GM23338 (cell line): Measurements from ENCODE around the gene MAP3K5. TPM values are rescaled to one million over a fixed set of nuclear protein-coding genes. Genes with fewer than 3 reads are reported as not detected.

Experiments used
- ATAC-seq: fragments of 200-7000 bp; cut with Tn5 transposase; 3 replicates; pipeline ENCODE4 v1.9.1; 2020
- DNase-seq: peaks from one replicate; pipeline ENCODE4 v3.0.0-alpha.2; 2015; ENCODE audit warnings: low spot score
- H2AFZ ChIP-seq: fragments of 200-600 bp; sonication (generic); 2 replicates; pipeline ENCODE4 v1.8.0; 2016; ENCODE audit warnings: antibody characterized with exemption, mild to moderate bottlenecking, moderate library complexity
- H3F3A ChIP-seq: fragments of 200-600 bp; sonication (generic); replicated peaks from 2 replicates; pipeline ENCODE4 v1.8.0; 2017; ENCODE audit warnings: antibody characterized with exemption, mixed run types, low read depth
- H3K27ac ChIP-seq: fragments of 200-600 bp; sonication (generic); 2 replicates; pipeline ENCODE4 v1.6.1; 2016; ENCODE audit warnings: low read depth
- H3K27me3 ChIP-seq: fragments of 200-600 bp; sonication (generic); 2 replicates; pipeline ENCODE4 v1.8.0; 2016; ENCODE audit warnings: mild to moderate bottlenecking, mixed run types, moderate library complexity; ENCODE audit not compliant: insufficient read depth
- H3K36me3 ChIP-seq: fragments of 200-600 bp; sonication (generic); 2 replicates; pipeline ENCODE4 v1.8.0; 2016; ENCODE audit warnings: mild to moderate bottlenecking; ENCODE audit not compliant: insufficient read depth
- H3K4me1 ChIP-seq: fragments of 200-600 bp; sonication (generic); 2 replicates; pipeline ENCODE4 v1.8.0; 2016; ENCODE audit warnings: mild to moderate bottlenecking, moderate library complexity; ENCODE audit not compliant: insufficient read depth
- H3K4me2 ChIP-seq: fragments of 200-600 bp; sonication (generic); 2 replicates; pipeline ENCODE4 v1.7.1; 2017; ENCODE audit warnings: mixed run types
- H3K4me3 ChIP-seq: fragments of 200-600 bp; sonication (generic); 2 replicates; pipeline ENCODE4 v1.6.1; 2016; ENCODE audit warnings: mixed run types
- H3K79me2 ChIP-seq: fragments of 200-600 bp; sonication (generic); replicated peaks from 2 replicates; pipeline ENCODE4 v1.8.0; 2017; ENCODE audit warnings: mild to moderate bottlenecking; ENCODE audit not compliant: insufficient read depth
- H3K9me2 ChIP-seq: fragments of 200-600 bp; sonication (generic); 2 replicates; pipeline ENCODE4 v1.8.0; 2017; ENCODE audit not compliant: insufficient read depth
- H4K20me1 ChIP-seq: fragments of 200-600 bp; sonication (generic); replicated peaks from 2 replicates; pipeline ENCODE4 v1.8.0; 2017; ENCODE audit warnings: mild to moderate bottlenecking; ENCODE audit not compliant: insufficient read depth
- H3K27ac Mint-ChIP-seq: 2 replicates; pipeline ENCODE4 v1.8.0; 2020; ENCODE audit warnings: inconsistent platforms, mild to moderate bottlenecking, moderate library complexity, mixed read lengths
- H3K27me3 Mint-ChIP-seq: 3 replicates; pipeline ENCODE4 v1.8.0; 2022; ENCODE audit warnings: low read depth, mild to moderate bottlenecking, moderate library complexity, mixed read lengths, inconsistent platforms; ENCODE audit not compliant: insufficient read depth, poor library complexity
- H3K36me3 Mint-ChIP-seq: 3 replicates; pipeline ENCODE4 v1.8.0; 2021; ENCODE audit warnings: low read depth, mild to moderate bottlenecking, inconsistent platforms, moderate library complexity, mixed read lengths
- H3K4me1 Mint-ChIP-seq: 3 replicates; pipeline ENCODE4 v1.8.0; 2020; ENCODE audit warnings: mild to moderate bottlenecking, inconsistent platforms, mixed read lengths
- H3K4me3 Mint-ChIP-seq: 3 replicates; pipeline ENCODE4 v1.8.0; 2021; ENCODE audit warnings: moderate library complexity, mild to moderate bottlenecking, inconsistent platforms, mixed read lengths
- H3K9me3 Mint-ChIP-seq: 3 replicates; pipeline ENCODE4 v1.8.0; 2020; ENCODE audit warnings: moderate library complexity, mild to moderate bottlenecking, inconsistent platforms, mixed read lengths
- CREB1 ChIP-seq: fragments of 250-450 bp; sonication (Bioruptor Pico); IDR thresholded peaks from 2 replicates; pipeline ENCODE4 v1.5.0; 2020; ENCODE audit warnings: low read depth, mild to moderate bottlenecking, moderate library complexity
- EZH2 ChIP-seq: fragments of 200-600 bp; sonication (generic); IDR thresholded peaks from one replicate; pipeline ENCODE4 v1.8.0; 2017; ENCODE audit warnings: antibody characterized with exemption, mild to moderate bottlenecking, low read depth; ENCODE audit not compliant: unreplicated experiment
- EZH2phosphoT487 ChIP-seq: fragments of 200-600 bp; sonication (generic); IDR thresholded peaks from one replicate; pipeline ENCODE4 v1.8.1; 2018; ENCODE audit warnings: antibody characterized with exemption; ENCODE audit not compliant: unreplicated experiment
- JUNB ChIP-seq: IDR thresholded peaks from one replicate; pipeline ENCODE4 v1.6.1; 2016; ENCODE audit warnings: antibody characterized with exemption; ENCODE audit not compliant: unreplicated experiment
- NANOG ChIP-seq: IDR thresholded peaks from 2 replicates; pipeline ENCODE4 v1.6.1; 2016; ENCODE audit warnings: antibody characterized with exemption, borderline replicate concordance
- POLR2AphosphoS5 ChIP-seq: IDR thresholded peaks from 2 replicates; pipeline ENCODE4 v1.6.1; 2016; ENCODE audit warnings: antibody characterized with exemption, low read depth
- STAT1 ChIP-seq: IDR thresholded peaks from one replicate; pipeline ENCODE4 v1.6.1; 2016; ENCODE audit warnings: antibody characterized with exemption; ENCODE audit not compliant: unreplicated experiment
- ZNF114 ChIP-seq: fragments of 250-450 bp; sonication (Bioruptor Pico); IDR thresholded peaks from 2 replicates; pipeline ENCODE4 v1.5.0; 2020; ENCODE audit warnings: mild to moderate bottlenecking, moderate library complexity
- ZNF331 ChIP-seq: fragments of 250-450 bp; sonication (Bioruptor Pico); IDR thresholded peaks from 2 replicates; pipeline ENCODE4 v1.5.0; 2020; ENCODE audit warnings: low read depth, mild to moderate bottlenecking, moderate library complexity
- polyA plus RNA-seq: library from polyadenylated mRNA; unstranded; fragments of >200 nt; fragmentation: Nextera tagmentation; extraction: Ambion mirVana; gene quantifications from 2 replicates; pipeline ENCODE4 v1.2.1, GENCODE V29; 2016
- total RNA-seq: library from RNA; depleted of rRNA; stranded (reverse); fragments of >200 nt; shearing (Covaris generic); gene quantifications from 2 replicates; pipeline ENCODE4 v1.2.3, GENCODE V29; 2014
- TF ChIP-seq, protein P1 (sequence below): IDR thresholded peaks from 2 replicates; pipeline ENCODE4 v1.6.1; 2016; ENCODE audit warnings: antibody characterized with exemption
- TF ChIP-seq, protein P2 (sequence below): IDR thresholded peaks from one replicate; pipeline ENCODE4 v1.6.1; 2018; ENCODE audit warnings: antibody characterized with exemption; ENCODE audit not compliant: unreplicated experiment

MAP3K5 gene
- total and polyA plus RNA-seq, 2 experiments from 2014 or later, result 0.76 to 2.8 TPM

DNA sequence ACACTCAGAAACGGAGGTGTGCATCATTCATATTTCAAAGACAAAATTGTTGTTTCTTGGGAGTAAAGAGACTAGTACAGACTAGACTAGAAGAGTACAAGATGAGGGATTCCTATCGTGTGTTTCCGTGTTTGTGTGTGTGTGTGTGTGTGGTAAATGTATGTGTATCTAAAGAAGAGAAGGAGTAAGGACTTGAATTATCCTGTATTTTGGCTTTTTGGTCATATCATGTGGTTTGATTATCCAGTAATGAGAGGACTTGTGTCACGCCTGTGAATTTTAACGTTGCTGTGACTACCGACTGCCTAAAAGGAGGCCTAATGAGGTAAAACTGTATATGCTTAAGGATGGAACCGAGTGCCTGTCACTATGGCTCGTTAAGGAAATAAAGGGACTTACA, 197.6 kb downstream of the MAP3K5 start:
- ATAC-seq (no peak), DNase-seq (no peak)
- H3K27me3 ChIP-seq, result no peaks in the 10 kb centered on the region
- H3K4me3 Mint-ChIP-seq, result no peak overlapping the region
- H3K79me2 ChIP-seq, result no peaks in the 10 kb centered on the region
- peak overlapping the region; percentile 0; the same call in 1 of the 2 replicates for H3K27ac ChIP-seq
- peaks cover 14% of the 10 kb centered on the region for H3K9me2 ChIP-seq
- H3K4me1 ChIP-seq, result peaks cover 36% of the 10 kb centered on the region
- H3K27ac Mint-ChIP-seq, result no peak overlapping the region
- peaks cover 6% of the 10 kb centered on the region for H3K27me3 Mint-ChIP-seq
- no peak overlapping the region for H3K4me3 ChIP-seq
- 0 out of 2 replicates have a peak overlapping the region, but pooled peaks have one; percentile 8 for H3K4me2 ChIP-seq
- peaks cover 9% of the 10 kb centered on the region; the same call in 1 of the 2 replicates for H3F3A ChIP-seq
- H3K4me1 Mint-ChIP-seq, result peaks cover 43% of the 10 kb centered on the region
- H2AFZ ChIP-seq, result no peak overlapping the region
- H3K36me3 Mint-ChIP-seq, result peaks cover 16% of the 10 kb centered on the region
- no peaks in the 10 kb centered on the region for H4K20me1 ChIP-seq
- peaks cover 15% of the 10 kb centered on the region; the same call in 2 of the 3 replicates for H3K9me3 Mint-ChIP-seq
- TF ChIP-seq EZH2phosphoT487, result no peak
- H3K36me3 ChIP-seq, result peaks cover 5% of the 10 kb centered on the region; the same call in 1 of the 2 replicates

DNA sequence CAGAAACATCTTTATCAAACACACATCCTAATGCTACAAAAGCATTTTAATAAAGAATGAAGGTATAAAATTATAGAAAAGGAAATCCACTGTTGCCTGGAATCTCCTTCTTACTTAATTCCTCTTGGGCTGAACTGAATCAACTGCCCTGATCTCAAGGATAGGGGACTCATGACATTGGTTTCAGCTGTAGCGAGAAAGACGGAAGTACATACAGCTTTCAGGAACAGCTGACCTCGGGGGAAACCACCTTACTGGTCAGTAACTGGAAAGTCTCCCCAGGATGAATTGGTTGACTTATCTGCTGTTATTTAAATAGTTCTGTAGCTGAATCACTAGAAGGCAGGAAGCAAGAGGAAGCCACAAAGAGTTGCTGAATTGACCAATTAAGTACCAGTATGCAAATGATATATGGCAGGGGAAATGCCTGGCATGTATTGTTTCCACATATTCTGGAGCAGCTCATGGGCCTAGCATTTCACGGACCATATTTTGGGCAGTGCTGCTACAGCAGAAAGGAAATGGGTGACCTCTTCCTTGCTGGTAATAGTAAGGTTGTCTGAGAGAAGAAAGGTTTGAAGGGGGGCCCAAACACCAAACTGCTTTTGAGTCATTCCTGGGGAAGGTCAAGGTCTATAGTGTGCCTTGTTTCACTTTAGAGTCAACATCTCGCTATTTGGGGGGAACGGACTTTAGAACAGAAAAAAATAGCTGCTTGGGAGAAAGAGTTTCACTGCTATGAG, 198.4 kb downstream of the MAP3K5 start:
- Histone ChIP-seq H3K4me2 (0 out of 2 replicates have a peak overlapping the region, but pooled peaks have one; percentile 12), H3K4me3 (no peak overlapping the region), H3K9me2 (peaks cover 15% of the 10 kb centered on the region), H3K36me3 (peaks cover 5% of the 10 kb centered on the region; the same call in 1 of the 2 replicates), H4K20me1 (no peaks in the 10 kb centered on the region), H2AFZ (no peak overlapping the region), H3K79me2 (no peaks in the 10 kb centered on the region), H3K4me1 (peaks cover 42% of the 10 kb centered on the region), H3K27ac (peak overlapping the region; percentile 43; the same call in 1 of the 2 replicates), H3F3A (peaks cover 10% of the 10 kb centered on the region; the same call in 1 of the 2 replicates), H3K27me3 (no peaks in the 10 kb centered on the region)
- H3K36me3 Mint-ChIP-seq, result peaks cover 23% of the 10 kb centered on the region
- ATAC-seq (peak; percentile 57), DNase-seq (peak; percentile 60)
- H3K4me1 Mint-ChIP-seq, result peaks cover 48% of the 10 kb centered on the region
- peaks cover 15% of the 10 kb centered on the region; the same call in 2 of the 3 replicates for H3K9me3 Mint-ChIP-seq
- no peak for TF ChIP-seq JUNB
- no peak for TF ChIP-seq EZH2
- H3K27ac Mint-ChIP-seq, result peak overlapping the region; percentile 15; the same call in 1 of the 2 replicates
- H3K27me3 Mint-ChIP-seq, result peaks cover 6% of the 10 kb centered on the region
- H3K4me3 Mint-ChIP-seq, result no peak overlapping the region

DNA sequence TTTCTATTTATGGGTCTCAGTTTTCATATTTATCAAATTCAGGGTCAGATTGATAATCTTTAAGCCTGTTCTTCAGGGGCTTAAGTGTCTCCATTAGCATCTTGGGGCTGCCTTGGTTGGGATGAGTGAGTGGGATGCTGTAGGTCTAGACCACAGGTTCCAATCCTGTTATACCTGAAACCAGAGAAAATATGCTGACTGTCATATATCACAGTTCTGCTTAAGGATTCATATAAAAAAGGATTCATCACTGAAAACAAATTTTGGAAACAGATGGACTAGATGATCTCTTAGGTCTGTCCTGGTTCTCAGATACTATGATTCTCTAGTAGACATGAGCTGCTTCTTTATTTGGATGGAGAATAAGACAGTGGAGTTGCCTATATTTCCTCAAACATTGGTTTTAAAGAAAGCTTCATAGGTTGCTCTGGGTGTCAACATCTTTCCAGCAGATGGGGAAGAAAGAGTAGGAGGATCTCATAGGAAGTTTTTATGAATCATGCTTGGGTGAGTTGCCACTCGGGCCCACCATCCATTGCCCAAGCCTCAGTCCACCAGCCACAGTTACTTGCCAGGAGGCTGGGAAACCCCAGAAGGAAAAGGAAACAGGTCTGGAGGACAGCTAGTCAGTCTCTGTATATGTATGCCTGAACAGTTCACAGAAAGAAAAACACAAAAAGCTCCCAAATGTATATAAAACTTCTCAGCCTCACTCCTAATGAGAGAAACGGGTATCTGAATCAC, 199.2 kb downstream of the MAP3K5 start:
- Mint-ChIP-seq H3K36me3 (peaks cover 23% of the 10 kb centered on the region), H3K9me3 (peaks cover 15% of the 10 kb centered on the region; the same call in 2 of the 3 replicates), H3K4me3 (no peak overlapping the region), H3K4me1 (peaks cover 52% of the 10 kb centered on the region), H3K27ac (peak overlapping the region; percentile 17; the same call in 1 of the 2 replicates), H3K27me3 (peaks cover 6% of the 10 kb centered on the region)
- H3K4me3 ChIP-seq, result no peak overlapping the region
- DNase-seq (no peak), ATAC-seq (no peak)
- no peaks in the 10 kb centered on the region for H3K27me3 ChIP-seq
- H3K4me2 ChIP-seq, result peak overlapping the region; percentile 12; the same call in 1 of the 2 replicates
- peaks cover 13% of the 10 kb centered on the region for H3K9me2 ChIP-seq
- H3K79me2 ChIP-seq, result no peaks in the 10 kb centered on the region
- no peaks in the 10 kb centered on the region for H4K20me1 ChIP-seq
- TF ChIP-seq CREB1 (CRISPR knock-in tag) (no peak), JUNB (no peak), STAT1 (no peak), EZH2 (no peak), POLR2AphosphoS5 (no peak), EZH2phosphoT487 (no peak), ZNF114 (no peak), NANOG (no peak), ZNF331 (CRISPR knock-in tag) (no peak)
- TF ChIP-seq, protein P1, sequence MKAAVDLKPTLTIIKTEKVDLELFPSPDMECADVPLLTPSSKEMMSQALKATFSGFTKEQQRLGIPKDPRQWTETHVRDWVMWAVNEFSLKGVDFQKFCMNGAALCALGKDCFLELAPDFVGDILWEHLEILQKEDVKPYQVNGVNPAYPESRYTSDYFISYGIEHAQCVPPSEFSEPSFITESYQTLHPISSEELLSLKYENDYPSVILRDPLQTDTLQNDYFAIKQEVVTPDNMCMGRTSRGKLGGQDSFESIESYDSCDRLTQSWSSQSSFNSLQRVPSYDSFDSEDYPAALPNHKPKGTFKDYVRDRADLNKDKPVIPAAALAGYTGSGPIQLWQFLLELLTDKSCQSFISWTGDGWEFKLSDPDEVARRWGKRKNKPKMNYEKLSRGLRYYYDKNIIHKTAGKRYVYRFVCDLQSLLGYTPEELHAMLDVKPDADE, result no peak
- TF ChIP-seq, protein P2, sequence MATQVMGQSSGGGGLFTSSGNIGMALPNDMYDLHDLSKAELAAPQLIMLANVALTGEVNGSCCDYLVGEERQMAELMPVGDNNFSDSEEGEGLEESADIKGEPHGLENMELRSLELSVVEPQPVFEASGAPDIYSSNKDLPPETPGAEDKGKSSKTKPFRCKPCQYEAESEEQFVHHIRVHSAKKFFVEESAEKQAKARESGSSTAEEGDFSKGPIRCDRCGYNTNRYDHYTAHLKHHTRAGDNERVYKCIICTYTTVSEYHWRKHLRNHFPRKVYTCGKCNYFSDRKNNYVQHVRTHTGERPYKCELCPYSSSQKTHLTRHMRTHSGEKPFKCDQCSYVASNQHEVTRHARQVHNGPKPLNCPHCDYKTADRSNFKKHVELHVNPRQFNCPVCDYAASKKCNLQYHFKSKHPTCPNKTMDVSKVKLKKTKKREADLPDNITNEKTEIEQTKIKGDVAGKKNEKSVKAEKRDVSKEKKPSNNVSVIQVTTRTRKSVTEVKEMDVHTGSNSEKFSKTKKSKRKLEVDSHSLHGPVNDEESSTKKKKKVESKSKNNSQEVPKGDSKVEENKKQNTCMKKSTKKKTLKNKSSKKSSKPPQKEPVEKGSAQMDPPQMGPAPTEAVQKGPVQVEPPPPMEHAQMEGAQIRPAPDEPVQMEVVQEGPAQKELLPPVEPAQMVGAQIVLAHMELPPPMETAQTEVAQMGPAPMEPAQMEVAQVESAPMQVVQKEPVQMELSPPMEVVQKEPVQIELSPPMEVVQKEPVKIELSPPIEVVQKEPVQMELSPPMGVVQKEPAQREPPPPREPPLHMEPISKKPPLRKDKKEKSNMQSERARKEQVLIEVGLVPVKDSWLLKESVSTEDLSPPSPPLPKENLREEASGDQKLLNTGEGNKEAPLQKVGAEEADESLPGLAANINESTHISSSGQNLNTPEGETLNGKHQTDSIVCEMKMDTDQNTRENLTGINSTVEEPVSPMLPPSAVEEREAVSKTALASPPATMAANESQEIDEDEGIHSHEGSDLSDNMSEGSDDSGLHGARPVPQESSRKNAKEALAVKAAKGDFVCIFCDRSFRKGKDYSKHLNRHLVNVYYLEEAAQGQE, result no peak
- no peak overlapping the region for H2AFZ ChIP-seq
- peaks cover 13% of the 10 kb centered on the region; the same call in 1 of the 2 replicates for H3F3A ChIP-seq
- peaks cover 5% of the 10 kb centered on the region; the same call in 1 of the 2 replicates for H3K36me3 ChIP-seq
- peaks cover 45% of the 10 kb centered on the region for H3K4me1 ChIP-seq
- H3K27ac ChIP-seq, result no peak overlapping the region; the same call in 1 of the 2 replicates
